H9 (cell line): ENCODE data around the gene NF1. TPM values are rescaled to one million over a fixed set of nuclear protein-coding genes. Genes with fewer than 3 reads are reported as not detected.

Source experiments
- DNase-seq: peaks from one replicate; pipeline ENCODE4 v3.0.0-alpha.2; 2017
- H2AFZ ChIP-seq: one replicate; pipeline ENCODE4 v1.6.1; 2013; ENCODE audit warnings: mild to moderate bottlenecking, low read length, control low read depth, moderate library complexity
- H2AK5ac ChIP-seq: 2 replicates; pipeline ENCODE4 v1.6.1; 2013; ENCODE audit warnings: low read length, control low read depth, mixed read lengths; ENCODE audit not compliant: insufficient read length
- H2BK120ac ChIP-seq: one replicate; pipeline ENCODE4 v1.6.1; 2013; ENCODE audit warnings: low read depth, mild to moderate bottlenecking, low read length, control low read depth, inconsistent platforms; ENCODE audit not compliant: poor library complexity, severe bottlenecking
- H2BK12ac ChIP-seq: 2 replicates; pipeline ENCODE4 v1.6.1; 2013; ENCODE audit warnings: low read length, control low read depth, mixed read lengths, low read depth; ENCODE audit not compliant: insufficient read length
- H2BK15ac ChIP-seq: 2 replicates; pipeline ENCODE4 v1.6.1; 2013; ENCODE audit warnings: low read depth, low read length, control low read depth
- H2BK20ac ChIP-seq: one replicate; pipeline ENCODE4 v1.6.1; 2013; ENCODE audit warnings: low read depth, mild to moderate bottlenecking, low read length, control low read depth, inconsistent platforms; ENCODE audit not compliant: poor library complexity, severe bottlenecking
- H2BK5ac ChIP-seq: 2 replicates; pipeline ENCODE4 v1.6.1; 2013; ENCODE audit warnings: low read length, control low read depth, mixed read lengths; ENCODE audit not compliant: insufficient read length
- H3K14ac ChIP-seq: 2 replicates; pipeline ENCODE4 v1.6.1; 2013; ENCODE audit warnings: low read length, control low read depth; ENCODE audit not compliant: insufficient read depth
- H3K18ac ChIP-seq: 2 replicates; pipeline ENCODE4 v1.6.1; 2013; ENCODE audit warnings: low read depth, mild to moderate bottlenecking, mixed read lengths, low read length, control low read depth; ENCODE audit not compliant: insufficient read length
- H3K23ac ChIP-seq: 2 replicates; pipeline ENCODE4 v1.6.1; 2013; ENCODE audit warnings: low read length, control low read depth, mixed read lengths, low read depth; ENCODE audit not compliant: insufficient read length
- H3K23me2 ChIP-seq: 2 replicates; pipeline ENCODE4 v1.6.1; 2013; ENCODE audit warnings: low read depth, mild to moderate bottlenecking, mixed read lengths, low read length, control low read depth; ENCODE audit not compliant: insufficient read length, poor library complexity, severe bottlenecking
- H3K27ac ChIP-seq: 2 replicates; pipeline ENCODE4 v1.5.1; 2013; ENCODE audit warnings: low read length, control low read depth, mixed read lengths, low read depth; ENCODE audit not compliant: insufficient read length
- H3K27me3 ChIP-seq: 2 replicates; pipeline ENCODE4 v1.6.1; 2013; ENCODE audit warnings: low read length, control low read depth, inconsistent platforms; ENCODE audit not compliant: insufficient read depth
- H3K4ac ChIP-seq: 2 replicates; pipeline ENCODE4 v1.6.1; 2013; ENCODE audit warnings: low read depth, mild to moderate bottlenecking, control low read depth, inconsistent platforms, low read length, moderate library complexity
- H3K4me1 ChIP-seq: 2 replicates; pipeline ENCODE4 v1.6.1; 2013; ENCODE audit warnings: low read length, control low read depth, inconsistent platforms; ENCODE audit not compliant: insufficient read depth
- H3K4me2 ChIP-seq: 2 replicates; pipeline ENCODE4 v1.6.1; 2013; ENCODE audit warnings: low read length, control low read depth, mixed read lengths; ENCODE audit not compliant: insufficient read length, insufficient read depth
- H3K56ac ChIP-seq: 2 replicates; pipeline ENCODE4 v1.6.1; 2013; ENCODE audit warnings: low read depth, mild to moderate bottlenecking, mixed read lengths, low read length, control low read depth; ENCODE audit not compliant: insufficient read length
- H3K79me1 ChIP-seq: 2 replicates; pipeline ENCODE4 v1.6.1; 2013; ENCODE audit warnings: low read depth, mild to moderate bottlenecking, moderate library complexity, low read length, control low read depth, inconsistent platforms; ENCODE audit not compliant: insufficient read depth, poor library complexity, severe bottlenecking
- H3K79me2 ChIP-seq: 2 replicates; pipeline ENCODE4 v1.6.1; 2013; ENCODE audit warnings: low read length, control low read depth, inconsistent platforms; ENCODE audit not compliant: insufficient read depth
- H3K9ac ChIP-seq: 2 replicates; pipeline ENCODE4 v1.6.1; 2013; ENCODE audit warnings: low read length, control low read depth, mixed read lengths; ENCODE audit not compliant: insufficient read length; ENCODE audit errors: extremely low read depth
- H3K9me3 ChIP-seq: one replicate; pipeline ENCODE4 v1.6.1; 2013; ENCODE audit warnings: low read depth, low read length, inconsistent platforms; ENCODE audit not compliant: control insufficient read depth
- H3T11ph ChIP-seq: one replicate; pipeline ENCODE4 v1.6.1; 2013; ENCODE audit warnings: mild to moderate bottlenecking, low read length, control low read depth, inconsistent platforms
- H4K20me1 ChIP-seq: one replicate; pipeline ENCODE4 v1.6.1; 2013; ENCODE audit not compliant: control insufficient read depth, insufficient read length, insufficient read depth
- H4K5ac ChIP-seq: 2 replicates; pipeline ENCODE4 v1.6.1; 2013; ENCODE audit warnings: low read depth, mild to moderate bottlenecking, mixed read lengths, low read length, control low read depth; ENCODE audit not compliant: insufficient read length
- H4K8ac ChIP-seq: replicated peaks from 2 replicates; pipeline ENCODE4 v1.6.1; 2013; ENCODE audit warnings: low read length, control low read depth, mixed read lengths, low read depth; ENCODE audit not compliant: insufficient read length
- H4K91ac ChIP-seq: 2 replicates; pipeline ENCODE4 v1.6.1; 2013; ENCODE audit warnings: low read depth, mild to moderate bottlenecking, moderate library complexity, mixed read lengths, low read length, control low read depth; ENCODE audit not compliant: insufficient read length
- H3K27ac Mint-ChIP-seq, 3 experiments: 2 replicates in 2 of 3; 3 replicates in 1 of 3; pipeline ENCODE4 v1.8.0; 2020 to 2021; ENCODE audit warnings: mixed read lengths in 3 of 3, mild to moderate bottlenecking in 1 of 3, moderate library complexity in 1 of 3
- H3K27me3 Mint-ChIP-seq: 2 replicates; pipeline ENCODE4 v1.8.0; 2021; ENCODE audit warnings: low read depth, mild to moderate bottlenecking, moderate library complexity, mixed read lengths
- H3K36me3 Mint-ChIP-seq, 3 experiments: 2 replicates in 2 of 3; 3 replicates in 1 of 3; pipeline ENCODE4 v1.8.0; 2020 to 2021; ENCODE audit warnings: low read depth in 3 of 3, mixed read lengths in 3 of 3; ENCODE audit not compliant: insufficient read depth in 1 of 3
- H3K4me1 Mint-ChIP-seq, 2 experiments: 2 replicates each; pipeline ENCODE4 v1.8.0; 2020; ENCODE audit warnings: mixed read lengths in 2 of 2
- H3K4me3 Mint-ChIP-seq, 2 experiments: 2 replicates in 1 of 2; 3 replicates in 1 of 2; pipeline ENCODE4 v1.8.0; 2020 to 2021; ENCODE audit warnings: mild to moderate bottlenecking in 2 of 2, mixed read lengths in 2 of 2, moderate library complexity in 1 of 2
- H3K9me3 Mint-ChIP-seq, 2 experiments: 2 replicates in 1 of 2; 3 replicates in 1 of 2; pipeline ENCODE4 v1.8.0; 2020; ENCODE audit warnings: mild to moderate bottlenecking in 2 of 2, mixed read lengths in 2 of 2, moderate library complexity in 1 of 2
- WGBS: extraction: QIAGEN DNeasy Blood & Tissue Kit; methylation state at CpG from one replicate; pipeline ENCODE4 v1.1.7; 2013; ENCODE audit warnings: missing lambda C conversion rate, low lambda C conversion rate, mixed read lengths; ENCODE audit not compliant: insufficient read length; ENCODE audit errors: extremely low coverage; 5-methylcytosine and 5-hydroxymethylcytosine counted together
- total RNA-seq: library from RNA; stranded (reverse); gene quantifications from 2 replicates; pipeline ENCODE4 v1.2.1, GENCODE V29; 2021
- TF ChIP-seq, protein P1 (sequence below): fragments of 200-600 bp; sonication (generic); conservative IDR thresholded peaks from 3 replicates; pipeline ENCODE4 v1.8.0; 2021; ENCODE audit warnings: antibody characterized with exemption, mild to moderate bottlenecking

Gene NF1
- total RNA-seq, 1 experiment from 2014 or later, result 38.1 TPM

GRCh38 chr17:31195305-31195704, 100.5 kb downstream of the NF1 start:
- no peaks in the 10 kb centered on the region for H3K27me3 ChIP-seq
- no peak overlapping the region for H3K27ac ChIP-seq
- no peak overlapping the region for H2BK12ac ChIP-seq
- no peak overlapping the region for H2BK15ac ChIP-seq
- Mint-ChIP-seq H3K9me3 (no peaks in the 10 kb centered on the region), H3K4me1 (0 out of 4 replicates have a peak, but pooled peaks cover under 1 to 2% of the 10 kb centered on the region in 2 experiments), H3K27ac (no peak overlapping the region), H3K27me3 (no peaks in the 10 kb centered on the region), H3K36me3 (peaks cover 0 to 5% (median 0%) of the 10 kb centered on the region in 3 experiments; a peak in 4 of 7 replicates), H3K4me3 (no peak overlapping the region)
- no peaks in the 10 kb centered on the region for H3K79me1 ChIP-seq
- H4K20me1 ChIP-seq, result no peaks in the 10 kb centered on the region
- no peak overlapping the region for H3K14ac ChIP-seq
- no peaks in the 10 kb centered on the region for H3K4me1 ChIP-seq
- no peak overlapping the region for H3K18ac ChIP-seq
- no peaks in the 10 kb centered on the region for H3K23me2 ChIP-seq
- H4K91ac ChIP-seq, result no peak overlapping the region
- H2AFZ ChIP-seq, result no peak overlapping the region
- H3K23ac ChIP-seq, result no peak overlapping the region
- H2BK20ac ChIP-seq, result no peak overlapping the region
- TF ChIP-seq, protein P1, sequence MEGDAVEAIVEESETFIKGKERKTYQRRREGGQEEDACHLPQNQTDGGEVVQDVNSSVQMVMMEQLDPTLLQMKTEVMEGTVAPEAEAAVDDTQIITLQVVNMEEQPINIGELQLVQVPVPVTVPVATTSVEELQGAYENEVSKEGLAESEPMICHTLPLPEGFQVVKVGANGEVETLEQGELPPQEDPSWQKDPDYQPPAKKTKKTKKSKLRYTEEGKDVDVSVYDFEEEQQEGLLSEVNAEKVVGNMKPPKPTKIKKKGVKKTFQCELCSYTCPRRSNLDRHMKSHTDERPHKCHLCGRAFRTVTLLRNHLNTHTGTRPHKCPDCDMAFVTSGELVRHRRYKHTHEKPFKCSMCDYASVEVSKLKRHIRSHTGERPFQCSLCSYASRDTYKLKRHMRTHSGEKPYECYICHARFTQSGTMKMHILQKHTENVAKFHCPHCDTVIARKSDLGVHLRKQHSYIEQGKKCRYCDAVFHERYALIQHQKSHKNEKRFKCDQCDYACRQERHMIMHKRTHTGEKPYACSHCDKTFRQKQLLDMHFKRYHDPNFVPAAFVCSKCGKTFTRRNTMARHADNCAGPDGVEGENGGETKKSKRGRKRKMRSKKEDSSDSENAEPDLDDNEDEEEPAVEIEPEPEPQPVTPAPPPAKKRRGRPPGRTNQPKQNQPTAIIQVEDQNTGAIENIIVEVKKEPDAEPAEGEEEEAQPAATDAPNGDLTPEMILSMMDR, result no peak
- no peak for DNase-seq
- no peak overlapping the region for H2BK5ac ChIP-seq
- H3K79me2 ChIP-seq, result no peaks in the 10 kb centered on the region
- no peak overlapping the region for H2AK5ac ChIP-seq
- no peak overlapping the region for H3K4me2 ChIP-seq
- H4K5ac ChIP-seq, result no peak overlapping the region
- no peak overlapping the region for H3K9ac ChIP-seq
- H4K8ac ChIP-seq, result no peak overlapping the region
- no peaks in the 10 kb centered on the region for H3K9me3 ChIP-seq
- H3K4ac ChIP-seq, result no peak overlapping the region
- no CpG with 5 or more reads among the region's 5 CpGs for WGBS
- H3T11ph ChIP-seq, result no peak overlapping the region
- no peak overlapping the region for H2BK120ac ChIP-seq
- H3K56ac ChIP-seq, result no peak overlapping the region
